Prostate gland (tissue), 2 donors: Measurements from ENCODE around the gene DIS3L2.
"Not testable (repeated sequence)": the region's sequence is repeated elsewhere in the genome, so short reads cannot be mapped to it uniquely, and the experiment has no call there.

ENCODE experiments used
- POLR2A ChIP-seq: fragments of 450-650 bp; IDR thresholded peaks from one replicate; pipeline ENCODE4 v1.6.1; 2016; ENCODE audit warnings: antibody characterized with exemption, mild to moderate bottlenecking
- TF ChIP-seq, protein P1 (sequence below), 4 experiments: fragments of 200-600 bp in 2 of 4; fragments of 450-650 bp in 2 of 4; sonication (generic) in 2 of 4; IDR thresholded peaks; 1 replicate in 3 of 4; 2 replicates in 1 of 4; pipeline ENCODE4 v1.5.1; 2016 to 2019; ENCODE audit warnings: antibody characterized with exemption in 4 of 4, mild to moderate bottlenecking in 2 of 4, moderate library complexity in 2 of 4

DNA sequence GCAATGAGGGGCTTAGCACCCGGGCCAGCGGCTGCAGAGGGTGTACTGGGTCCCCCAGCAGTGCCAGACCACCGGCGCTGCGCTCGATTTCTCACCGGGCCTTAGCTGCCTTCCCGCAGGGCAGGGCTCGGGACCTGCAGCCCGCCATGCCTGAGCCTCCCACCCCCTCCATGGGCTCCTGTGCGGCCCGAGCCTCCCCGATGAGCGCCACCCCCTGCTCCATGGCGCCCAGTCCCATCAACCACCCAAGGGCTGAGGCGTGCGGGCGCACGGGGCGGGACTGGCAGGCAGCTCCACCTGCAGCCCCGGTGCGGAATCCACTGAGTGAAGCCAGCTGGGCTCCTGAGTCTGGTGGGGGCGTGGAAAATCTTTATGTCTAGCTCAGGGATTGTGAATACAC lies 404.9 kb downstream of the DIS3L2 start:
- TF ChIP-seq, protein P1, sequence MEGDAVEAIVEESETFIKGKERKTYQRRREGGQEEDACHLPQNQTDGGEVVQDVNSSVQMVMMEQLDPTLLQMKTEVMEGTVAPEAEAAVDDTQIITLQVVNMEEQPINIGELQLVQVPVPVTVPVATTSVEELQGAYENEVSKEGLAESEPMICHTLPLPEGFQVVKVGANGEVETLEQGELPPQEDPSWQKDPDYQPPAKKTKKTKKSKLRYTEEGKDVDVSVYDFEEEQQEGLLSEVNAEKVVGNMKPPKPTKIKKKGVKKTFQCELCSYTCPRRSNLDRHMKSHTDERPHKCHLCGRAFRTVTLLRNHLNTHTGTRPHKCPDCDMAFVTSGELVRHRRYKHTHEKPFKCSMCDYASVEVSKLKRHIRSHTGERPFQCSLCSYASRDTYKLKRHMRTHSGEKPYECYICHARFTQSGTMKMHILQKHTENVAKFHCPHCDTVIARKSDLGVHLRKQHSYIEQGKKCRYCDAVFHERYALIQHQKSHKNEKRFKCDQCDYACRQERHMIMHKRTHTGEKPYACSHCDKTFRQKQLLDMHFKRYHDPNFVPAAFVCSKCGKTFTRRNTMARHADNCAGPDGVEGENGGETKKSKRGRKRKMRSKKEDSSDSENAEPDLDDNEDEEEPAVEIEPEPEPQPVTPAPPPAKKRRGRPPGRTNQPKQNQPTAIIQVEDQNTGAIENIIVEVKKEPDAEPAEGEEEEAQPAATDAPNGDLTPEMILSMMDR (IDR thresholded peaks at IDR 0.05) = not testable (repeated sequence)
- TF ChIP-seq POLR2A = not testable (repeated sequence)
